GM12892 (cell line): Measurements from ENCODE around the gene PTMS.
A peak's percentile ranks its signal among the peaks of the same experiment; 100 is the strongest.
"Not testable (repeated sequence)": the region's sequence is repeated elsewhere in the genome, so short reads cannot be mapped to it uniquely, and the experiment has no call there.

Experiments
- DNase-seq: peaks from one replicate; pipeline ENCODE4 v3.0.0; 2011; ENCODE audit not compliant: insufficient read length
- FAIRE-seq: peaks from 2 replicates; lab custom pipeline; 2011; peaks lifted over from hg19 to GRCh38; lab: Jason Lieb, UNC
- POLR2A ChIP-seq: IDR thresholded peaks from 2 replicates; pipeline ENCODE4 v1.6.1; 2011; ENCODE audit warnings: low read depth, low read length, control low read depth
- POLR2AphosphoS5 ChIP-seq: IDR thresholded peaks from 2 replicates; pipeline ENCODE4 v1.6.1; 2011; ENCODE audit warnings: low read depth, low read length, control low read depth
- TAF1 ChIP-seq: IDR thresholded peaks from 2 replicates; pipeline ENCODE4 v1.6.1; 2011; ENCODE audit warnings: low read depth, mild to moderate bottlenecking, control low read depth, low read length, borderline replicate concordance

The PTMS gene

GRCh38 chr12:6736754-6737153, 29.4 kb upstream of the PTMS start:
- FAIRE-seq: no peak
- TF ChIP-seq POLR2A: no peak
- TF ChIP-seq TAF1: no peak
- no peak for TF ChIP-seq POLR2AphosphoS5
- no peak for DNase-seq

- not testable (repeated sequence) for FAIRE-seq, DNase-seq
These were observed 24.1 kb upstream of the PTMS start for GRCh38 chr12:6742080-6742479.

GRCh38 chr12:6742834-6743233, 23.3 kb upstream of the PTMS start:
- DNase-seq: no peak

GRCh38 chr12:6743300-6743699, 22.9 kb upstream of the PTMS start:
- not testable (repeated sequence) for FAIRE-seq

More at GRCh38 chr12:6742834-6743233, 23.3 kb upstream of the PTMS start:
- FAIRE-seq: no peak
- no peak for TF ChIP-seq TAF1
- TF ChIP-seq POLR2AphosphoS5: no peak
- no peak for TF ChIP-seq POLR2A

GRCh38 chr12:6745741-6746525, 20.2 kb upstream of the PTMS start:
- no peak for DNase-seq
- no peak for TF ChIP-seq TAF1
- peak; percentile 48; the same call in 1 of the 2 replicates for TF ChIP-seq POLR2A
- peak; percentile 64 for FAIRE-seq

More at GRCh38 chr12:6743300-6743699, 22.9 kb upstream of the PTMS start:
- DNase-seq: not testable (repeated sequence)

GRCh38 chr12:6747216-6747615, 18.9 kb upstream of the PTMS start:
- DNase-seq (no peak), FAIRE-seq (no peak)
- TF ChIP-seq TAF1 (no peak), POLR2A (no peak), POLR2AphosphoS5 (no peak)

- DNase-seq (no peak), FAIRE-seq (no peak)
- TF ChIP-seq POLR2AphosphoS5 (no peak), POLR2A (no peak), TAF1 (no peak)
These were observed 17.4 kb upstream of the PTMS start for GRCh38 chr12:6748761-6749160.

GRCh38 chr12:6750506-6750905, 15.7 kb upstream of the PTMS start:
- FAIRE-seq: no peak
- DNase-seq: no peak
- no peak for TF ChIP-seq TAF1
- no peak for TF ChIP-seq POLR2AphosphoS5
- TF ChIP-seq POLR2A: no peak

GRCh38 chr12:6751767-6752166, 14.4 kb upstream of the PTMS start:
- TF ChIP-seq TAF1 (no peak), POLR2A (no peak), POLR2AphosphoS5 (no peak)
- no peak for DNase-seq

GRCh38 chr12:6752167-6752920, 13.8 kb upstream of the PTMS start:
- FAIRE-seq: peak; percentile 33
- no peak for DNase-seq
- TF ChIP-seq TAF1 (no peak), POLR2A (no peak)

More at GRCh38 chr12:6751767-6752166, 14.4 kb upstream of the PTMS start:
- no peak for FAIRE-seq

- DNase-seq (peak; percentile 98), FAIRE-seq (peak; percentile 99)
- 0 out of 2 replicates have a peak, but pooled peaks have one; percentile 52 for TF ChIP-seq POLR2AphosphoS5
- TF ChIP-seq TAF1: peak; percentile 73
- peak; percentile 90 for TF ChIP-seq POLR2A
These were observed 13.0 kb upstream of the PTMS start, which contains the start of gene MLF2 for GRCh38 chr12:6752921-6753771. MLF2 (minus strand) TSS chr12:6753141; CDS start chr12:6752334, 807 bp downstream.
